NCI-H128 (cell line): ENCODE data around the gene GNL1.

ENCODE experiments used
- DNase-seq: peaks from one replicate; lab custom pipeline; 2025; ENCODE audit not compliant: unreplicated experiment; lab: John Stamatoyannopoulos, UW

The GNL1 gene, protein sequence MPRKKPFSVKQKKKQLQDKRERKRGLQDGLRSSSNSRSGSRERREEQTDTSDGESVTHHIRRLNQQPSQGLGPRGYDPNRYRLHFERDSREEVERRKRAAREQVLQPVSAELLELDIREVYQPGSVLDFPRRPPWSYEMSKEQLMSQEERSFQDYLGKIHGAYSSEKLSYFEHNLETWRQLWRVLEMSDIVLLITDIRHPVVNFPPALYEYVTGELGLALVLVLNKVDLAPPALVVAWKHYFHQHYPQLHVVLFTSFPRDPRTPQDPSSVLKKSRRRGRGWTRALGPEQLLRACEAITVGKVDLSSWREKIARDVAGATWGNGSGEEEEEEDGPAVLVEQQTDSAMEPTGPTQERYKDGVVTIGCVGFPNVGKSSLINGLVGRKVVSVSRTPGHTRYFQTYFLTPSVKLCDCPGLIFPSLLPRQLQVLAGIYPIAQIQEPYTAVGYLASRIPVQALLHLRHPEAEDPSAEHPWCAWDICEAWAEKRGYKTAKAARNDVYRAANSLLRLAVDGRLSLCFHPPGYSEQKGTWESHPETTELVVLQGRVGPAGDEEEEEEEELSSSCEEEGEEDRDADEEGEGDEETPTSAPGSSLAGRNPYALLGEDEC

DNA sequence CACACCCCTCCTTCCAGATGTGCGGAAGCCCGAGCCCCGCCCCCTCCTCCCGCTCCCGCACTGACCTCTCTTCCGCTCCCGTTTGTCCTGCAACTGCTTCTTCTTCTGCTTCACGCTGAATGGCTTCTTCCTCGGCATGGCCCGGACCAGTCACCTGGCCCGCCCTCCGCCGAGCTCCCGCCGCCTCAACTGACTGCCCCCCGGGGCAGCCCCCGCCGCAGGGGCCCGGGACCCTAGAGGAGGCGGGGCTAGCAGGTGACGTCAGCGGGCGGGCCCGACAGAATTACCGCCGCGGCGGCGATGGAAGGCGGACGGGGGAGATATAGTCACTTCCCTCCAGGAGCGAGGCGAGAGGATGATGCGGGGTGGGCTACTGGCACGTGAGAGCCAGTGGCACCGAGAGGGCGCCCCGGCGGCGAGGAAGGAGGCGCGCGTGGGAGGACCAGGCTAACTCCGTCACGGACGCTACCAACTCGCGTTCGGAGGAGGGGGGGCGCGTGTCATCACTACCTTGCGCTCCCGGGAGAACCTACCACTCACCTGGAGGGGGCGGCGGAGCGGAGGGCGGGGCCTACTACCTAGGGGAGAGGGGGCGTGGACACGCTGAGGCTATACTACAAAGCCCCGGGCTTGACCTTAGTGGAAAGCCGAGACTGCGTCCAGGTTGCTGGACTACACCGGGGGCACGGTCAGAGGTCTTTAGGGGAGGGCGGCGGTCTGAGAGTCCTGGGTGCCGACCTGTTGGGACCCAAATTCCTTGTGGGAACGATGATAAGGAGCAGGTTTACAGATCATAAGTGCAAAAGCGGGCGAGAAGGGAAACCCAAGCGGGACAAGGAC is at the start of gene GNL1:
Gene GNL1, minus strand, starts transcription at position 424 of the 840 bp plus-strand sequence. Its CDS starts 286 bp downstream, at position 138.
- DNase-seq, result peak; percentile 83

DNA sequence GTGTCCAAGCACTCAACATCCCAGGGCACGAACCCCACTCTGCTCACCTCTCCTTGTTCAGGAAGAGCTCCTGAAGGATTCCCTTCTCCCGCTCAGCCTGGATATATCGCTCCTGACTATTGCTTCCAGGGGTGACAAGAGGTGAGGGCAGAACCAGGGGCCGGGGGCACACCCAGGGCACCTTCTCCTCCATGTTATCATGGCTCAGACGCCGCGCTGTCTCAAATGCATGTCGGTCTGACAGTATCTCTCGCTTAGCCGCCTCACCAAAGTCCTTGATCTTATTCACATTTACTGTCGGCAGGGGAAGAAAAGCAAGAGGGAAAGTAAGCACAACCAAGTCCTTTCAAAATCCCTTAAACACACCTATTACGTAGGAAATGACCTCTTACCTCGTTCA is 47.7 kb upstream of the GNL1 start:
- no peak for DNase-seq

DNA sequence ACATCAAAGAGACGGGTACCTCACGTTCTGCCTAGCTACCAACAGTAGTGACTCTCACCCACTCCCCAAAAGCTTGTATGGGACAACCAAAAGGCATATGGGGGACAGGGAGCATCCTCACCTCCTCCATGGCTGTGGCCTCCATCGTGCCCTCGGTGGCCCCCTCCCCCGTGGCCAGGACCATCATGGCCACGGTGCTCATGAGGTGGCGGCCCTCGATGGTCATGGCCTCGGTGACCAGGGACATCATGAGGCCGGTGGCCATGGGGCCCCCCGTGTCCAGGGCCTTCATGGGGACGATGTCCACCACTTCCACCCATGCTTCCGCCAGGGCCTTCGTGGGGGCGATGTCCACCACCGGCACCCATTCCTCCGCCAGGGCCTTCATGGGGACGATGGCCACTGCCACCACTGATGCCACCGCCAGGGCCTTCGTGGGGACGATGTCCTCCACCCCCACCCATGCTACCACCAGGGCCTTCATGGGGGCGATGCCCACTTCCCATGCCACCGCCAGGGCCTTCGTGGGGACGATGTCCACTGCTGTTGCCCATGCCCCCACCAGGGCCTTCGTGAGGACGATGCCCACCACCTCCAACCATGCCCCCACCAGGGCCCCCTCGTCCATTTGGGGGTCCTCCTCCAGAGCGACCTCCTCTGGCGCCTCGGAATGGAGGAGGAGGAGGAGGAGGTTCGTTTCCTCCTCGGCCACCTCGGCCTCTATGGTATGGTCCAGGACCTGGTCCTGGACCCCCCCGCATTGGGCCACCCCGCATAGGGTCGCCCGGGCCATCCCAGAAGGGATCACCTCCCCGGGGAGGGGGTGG is 45.7 kb upstream of the GNL1 start:
- no peak for DNase-seq

DNA sequence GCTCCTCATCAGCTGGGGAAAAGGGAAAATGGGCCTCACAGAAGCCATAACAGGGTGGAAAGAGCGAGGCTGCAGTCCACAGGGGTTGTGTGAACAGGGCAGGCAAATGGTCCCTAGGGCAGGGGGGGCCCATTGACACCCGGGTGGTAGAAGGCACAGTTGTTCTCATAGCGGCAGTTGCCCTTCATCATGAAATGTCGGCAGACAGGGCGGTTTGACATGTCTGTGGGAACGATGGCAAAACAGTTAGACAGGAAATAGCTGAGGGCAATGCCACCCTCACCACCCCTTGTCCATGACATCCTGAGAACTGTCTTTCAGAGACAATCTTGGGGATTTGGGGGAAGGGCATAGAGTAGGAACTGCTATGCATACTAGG is 45.1 kb upstream of the GNL1 start:
- DNase-seq, result no peak

DNA sequence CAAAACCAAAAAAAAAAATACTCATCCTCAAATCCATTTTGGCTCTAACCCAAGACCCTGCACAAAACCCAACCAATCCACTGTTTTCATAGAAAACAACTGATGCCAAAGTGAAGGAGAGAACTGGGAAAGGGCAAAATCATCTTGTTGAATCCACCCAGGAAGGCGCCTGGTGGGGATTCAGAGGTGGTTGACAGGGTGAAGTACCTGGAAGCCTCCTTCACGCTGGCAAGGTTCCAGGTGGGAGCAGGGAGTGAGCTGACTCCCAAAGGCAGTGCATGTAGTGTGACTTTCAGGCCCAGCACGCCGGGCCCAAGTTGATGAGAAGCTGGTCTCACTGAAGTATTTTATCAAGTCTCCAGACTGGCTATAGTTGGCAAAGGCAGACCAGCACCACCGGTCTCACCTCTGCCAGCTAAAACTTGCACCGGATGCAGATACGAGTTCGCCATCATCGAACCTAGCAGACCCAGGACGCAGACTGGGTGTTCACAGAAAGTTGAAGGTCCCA is 44.2 kb upstream of the GNL1 start:
- no peak for DNase-seq

DNA sequence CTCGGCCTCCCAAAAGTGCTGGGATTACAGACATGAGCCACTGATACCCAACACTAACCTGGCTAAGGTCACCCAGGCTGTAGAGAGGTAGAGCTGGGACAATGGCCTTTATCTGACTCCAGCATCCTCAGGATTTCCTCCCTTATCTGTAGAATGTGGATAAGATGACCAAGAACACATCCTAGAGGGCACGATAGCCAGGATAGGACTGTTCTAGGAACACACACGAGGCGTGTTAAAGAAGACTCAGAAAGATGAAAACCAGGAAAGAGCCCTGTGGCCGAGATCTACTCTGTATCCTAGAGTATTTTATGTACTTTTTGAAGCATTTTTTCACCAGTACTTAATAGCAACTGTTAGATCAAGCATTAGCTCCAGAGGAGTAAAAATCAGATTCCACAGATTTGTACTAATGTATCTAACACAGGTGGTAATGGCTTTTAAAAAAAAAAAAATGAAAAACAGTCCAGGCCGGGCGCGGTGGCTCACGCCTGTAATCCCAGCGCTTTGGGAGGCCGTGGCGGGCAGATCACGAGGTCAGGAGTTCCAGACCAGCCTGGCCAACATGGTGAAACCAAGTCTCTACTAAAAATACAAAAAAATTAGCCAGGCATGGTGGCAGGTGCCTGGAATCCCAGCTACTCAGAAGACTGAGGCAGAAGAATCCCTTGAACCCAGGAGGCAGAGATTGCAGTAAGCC is 43.5 kb upstream of the GNL1 start:
- DNase-seq, result no peak

DNA sequence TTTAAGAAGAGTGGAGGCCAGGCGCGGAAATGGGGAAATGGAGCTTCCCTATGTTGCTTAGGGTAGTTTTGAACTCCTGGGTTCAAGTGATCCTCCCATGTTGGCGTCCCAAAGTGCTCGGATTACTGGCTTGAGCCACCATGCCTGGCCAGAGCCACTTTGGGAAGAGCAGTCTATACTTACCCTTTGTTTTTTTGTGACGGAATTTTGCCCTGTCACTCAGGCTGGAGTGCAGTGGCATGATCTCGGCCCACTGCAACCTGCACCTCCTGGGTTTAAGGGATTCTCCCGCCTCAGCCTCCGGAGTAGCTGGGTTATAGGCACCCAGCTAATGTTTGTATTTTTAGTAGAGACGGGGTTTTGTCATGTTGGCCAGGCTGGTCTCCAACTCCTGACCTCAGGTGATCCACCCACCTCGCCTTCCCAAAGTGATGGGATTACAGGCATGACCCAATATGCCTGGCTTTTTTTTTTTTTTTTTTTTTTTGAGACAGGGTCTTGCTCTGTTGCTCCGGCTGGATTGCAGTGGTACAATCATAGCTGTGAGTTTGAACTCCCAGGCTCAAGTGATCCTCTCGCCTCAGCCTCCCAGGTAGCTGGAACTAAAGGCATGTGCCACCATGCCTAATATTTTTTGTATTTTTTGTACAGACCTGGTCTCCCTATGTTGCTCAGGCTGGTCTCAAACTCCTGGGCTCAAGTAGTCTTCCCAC is 42.8 kb upstream of the GNL1 start:
- DNase-seq, result no peak

DNA sequence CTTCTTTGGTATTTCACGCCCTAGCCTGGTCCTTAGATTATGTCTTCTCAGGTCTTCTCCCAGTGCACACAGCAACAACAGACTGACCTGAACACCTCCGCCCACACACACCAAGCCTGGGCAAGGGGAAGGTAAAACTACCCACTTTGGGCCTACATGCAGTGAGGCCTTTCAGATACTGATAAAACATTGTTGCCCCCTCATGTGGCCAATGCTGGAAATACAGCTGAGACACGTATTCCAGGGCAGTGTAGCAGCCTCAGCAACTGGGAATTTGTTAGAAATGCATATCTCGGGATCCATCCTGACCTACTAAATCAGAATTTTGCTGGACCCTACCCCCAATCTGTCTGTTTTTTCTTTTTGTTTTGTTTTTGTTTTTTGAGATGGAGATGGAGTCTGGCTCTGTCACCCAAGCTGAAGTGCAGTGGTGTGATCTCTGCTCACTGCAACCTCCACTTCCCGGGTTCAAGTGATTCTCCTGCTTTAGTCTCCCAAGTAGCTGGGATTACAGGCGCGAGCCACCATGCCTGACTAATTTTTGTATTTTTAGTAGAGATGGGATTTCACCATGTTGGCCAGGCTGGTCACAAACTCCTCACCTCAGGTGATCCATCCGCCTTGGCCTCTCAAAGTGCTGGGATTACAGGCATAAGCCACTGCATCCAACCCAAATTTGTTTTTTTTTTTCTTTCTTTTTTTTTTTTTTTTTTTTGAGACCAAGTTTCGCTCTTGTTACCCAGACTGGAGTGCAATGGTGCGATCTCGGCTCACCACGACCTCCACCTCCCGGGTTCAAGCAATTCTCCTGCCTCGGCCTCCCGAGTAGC is 41.2 kb upstream of the GNL1 start:
- peak; percentile 37 for DNase-seq

DNA sequence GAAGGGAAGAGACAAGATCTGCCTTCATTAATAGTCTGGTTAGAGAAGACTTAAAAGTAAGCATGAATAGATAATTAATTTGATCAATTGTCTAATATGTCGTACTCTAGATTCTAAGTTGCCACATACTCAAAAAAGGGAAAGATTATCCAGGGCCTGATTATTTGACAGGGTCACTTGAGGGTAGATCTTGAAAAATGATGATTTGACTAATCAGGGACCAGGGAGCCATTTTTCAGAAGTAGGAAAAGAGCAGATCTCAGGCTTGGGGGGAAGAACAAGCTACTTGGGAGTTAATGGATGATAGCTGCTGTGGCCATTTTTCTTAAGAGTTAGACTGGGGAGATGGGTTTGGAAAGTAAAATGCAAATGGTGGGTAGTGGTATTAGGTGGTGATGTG is 36.0 kb upstream of the GNL1 start:
- no peak for DNase-seq

DNA sequence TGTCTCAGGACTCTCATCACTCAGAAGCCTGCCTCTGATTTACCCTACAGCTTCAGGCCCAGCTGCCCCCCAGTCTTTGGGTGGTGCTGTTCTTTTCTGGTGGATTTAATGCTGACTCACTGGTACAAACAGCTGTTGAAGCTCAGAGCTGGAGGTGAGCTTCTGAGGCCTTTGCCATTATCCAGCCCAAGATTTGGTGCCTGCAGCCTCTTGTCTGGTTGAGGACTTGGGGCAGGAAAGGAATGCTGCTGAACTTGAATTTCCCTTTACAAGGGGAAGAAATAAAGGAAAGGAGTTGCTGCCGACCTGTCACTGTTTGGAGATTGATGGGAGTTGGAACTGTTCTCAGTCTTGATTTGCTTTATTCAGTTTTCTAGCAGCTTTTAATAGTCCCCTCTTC is 34.7 kb upstream of the GNL1 start:
- no peak for DNase-seq

DNA sequence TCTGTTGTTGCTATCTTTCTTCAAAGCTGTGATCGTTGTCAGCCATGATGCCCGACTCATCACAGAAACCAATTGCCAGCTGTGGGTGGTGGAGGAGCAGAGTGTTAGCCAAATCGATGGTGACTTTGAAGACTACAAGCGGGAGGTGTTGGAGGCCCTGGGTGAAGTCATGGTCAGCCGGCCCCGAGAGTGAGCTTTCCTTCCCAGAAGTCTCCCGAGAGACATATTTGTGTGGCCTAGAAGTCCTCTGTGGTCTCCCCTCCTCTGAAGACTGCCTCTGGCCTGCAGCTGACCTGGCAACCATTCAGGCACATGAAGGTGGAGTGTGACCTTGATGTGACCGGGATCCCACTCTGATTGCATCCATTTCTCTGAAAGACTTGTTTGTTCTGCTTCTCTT is 34.2 kb upstream of the GNL1 start:
- no peak for DNase-seq

DNA sequence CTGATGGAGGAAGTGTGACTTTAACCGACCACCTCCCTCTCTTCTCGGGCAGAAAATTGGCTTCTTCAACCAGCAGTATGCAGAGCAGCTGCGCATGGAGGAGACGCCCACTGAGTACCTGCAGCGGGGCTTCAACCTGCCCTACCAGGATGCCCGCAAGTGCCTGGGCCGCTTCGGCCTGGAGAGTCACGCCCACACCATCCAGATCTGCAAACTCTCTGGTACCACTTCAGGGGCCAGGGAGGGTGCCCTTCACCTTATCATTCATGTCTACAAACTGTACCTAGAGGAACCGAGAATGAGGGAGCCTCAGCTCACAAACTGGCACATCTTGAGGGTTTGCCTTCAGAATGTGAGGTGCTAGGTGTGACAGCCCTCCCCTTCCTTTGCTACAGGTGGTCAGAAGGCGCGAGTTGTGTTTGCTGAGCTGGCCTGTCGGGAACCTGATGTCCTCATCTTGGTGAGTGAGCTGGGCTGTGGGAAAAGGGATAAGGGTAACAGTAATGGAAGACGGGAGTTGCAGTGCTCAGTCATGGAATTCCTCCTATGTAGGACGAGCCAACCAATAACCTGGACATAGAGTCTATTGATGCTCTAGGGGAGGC is 33.6 kb upstream of the GNL1 start:
- DNase-seq, result no peak

DNA sequence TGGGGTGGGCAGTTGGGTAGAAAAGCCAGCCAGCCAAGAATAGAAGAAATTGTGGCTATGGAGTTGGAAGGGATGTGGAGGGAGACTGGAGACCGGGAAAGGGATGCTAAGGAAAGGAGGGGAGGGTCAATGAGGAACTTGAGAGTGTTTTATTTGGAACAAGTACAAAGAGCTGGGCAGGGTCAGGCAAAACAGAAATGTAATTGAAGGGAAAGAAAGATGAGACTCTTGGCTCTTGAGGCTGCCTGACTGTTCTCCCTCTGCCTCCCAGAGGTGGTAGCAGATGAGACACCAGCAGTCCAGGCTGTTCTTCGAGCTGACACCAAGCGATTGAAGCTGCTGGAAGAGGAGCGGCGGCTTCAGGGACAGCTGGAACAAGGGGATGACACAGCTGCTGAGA is 27.6 kb upstream of the GNL1 start:
- DNase-seq, result no peak

DNA sequence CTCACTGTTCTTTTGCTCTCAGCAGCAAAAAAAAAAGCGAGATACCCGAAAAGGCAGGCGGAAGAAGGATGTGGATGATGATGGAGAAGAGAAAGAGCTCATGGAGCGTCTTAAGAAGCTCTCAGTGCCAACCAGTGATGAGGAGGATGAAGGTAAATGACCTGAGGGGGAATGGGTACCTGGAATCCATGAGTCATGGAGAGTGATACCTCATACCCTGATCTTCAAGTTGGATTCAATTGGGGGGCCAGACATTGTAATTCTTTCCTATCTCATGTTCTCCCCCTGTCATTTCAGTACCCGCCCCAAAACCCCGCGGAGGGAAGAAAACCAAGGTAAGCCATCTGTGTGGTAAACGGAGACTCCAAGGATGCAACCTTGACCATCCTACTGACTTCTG is 21.8 kb upstream of the GNL1 start:
- no peak for DNase-seq

DNA sequence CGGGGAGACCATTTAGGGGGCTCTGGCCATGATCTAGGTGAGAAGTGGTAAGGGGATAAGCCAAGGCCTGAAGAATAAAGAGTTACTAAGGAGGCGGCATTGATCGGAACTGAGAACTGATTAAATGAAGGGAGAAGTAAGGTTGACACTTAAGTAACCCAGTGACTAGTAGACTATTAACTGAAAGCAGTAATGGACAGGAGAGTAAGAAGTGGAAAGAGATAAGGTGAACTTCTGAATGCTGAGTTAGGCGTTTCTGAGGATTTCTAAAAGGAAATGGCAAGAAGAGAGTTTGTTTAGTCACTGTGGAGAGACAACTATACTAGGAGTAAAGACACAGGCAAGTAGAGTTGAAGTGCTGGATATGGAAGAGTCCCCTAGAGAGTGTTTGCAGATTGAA is 16.8 kb upstream of the GNL1 start:
- DNase-seq, result no peak

DNA sequence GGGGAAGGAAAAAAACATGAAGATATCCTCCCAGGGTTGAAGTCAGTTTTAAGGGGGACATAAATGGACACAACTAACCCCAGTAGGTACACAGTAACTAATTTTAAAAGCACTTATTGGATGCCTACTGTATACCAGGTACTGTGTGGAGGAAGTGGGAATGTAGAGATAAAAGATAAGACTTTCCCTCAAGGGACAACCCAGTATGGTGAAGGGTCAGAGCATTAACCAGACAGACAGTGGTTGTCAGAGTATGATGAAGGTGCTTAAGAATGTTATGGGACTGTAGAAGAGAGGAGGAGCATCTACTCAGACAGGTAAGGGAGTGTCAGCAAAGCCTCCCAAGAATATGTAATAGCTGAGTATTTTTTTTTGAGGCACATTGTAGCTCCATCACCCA is 15.9 kb upstream of the GNL1 start:
- DNase-seq, result no peak

DNA sequence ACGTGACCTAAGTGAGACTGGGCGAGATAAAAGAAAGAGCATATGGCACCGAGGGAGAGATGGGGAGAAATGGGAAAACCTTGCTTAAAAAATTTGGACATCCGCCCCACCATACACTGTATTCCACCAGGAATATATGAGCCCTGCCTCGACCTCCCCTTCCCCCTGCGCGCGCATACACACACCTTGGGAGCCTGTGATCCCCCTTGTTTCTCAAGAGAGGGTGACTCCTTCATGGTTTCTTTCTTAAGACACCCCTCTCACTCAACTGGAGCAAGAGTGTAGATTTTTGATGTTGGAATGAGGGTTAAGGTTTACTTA is 15.4 kb upstream of the GNL1 start:
- no peak for DNase-seq

DNA sequence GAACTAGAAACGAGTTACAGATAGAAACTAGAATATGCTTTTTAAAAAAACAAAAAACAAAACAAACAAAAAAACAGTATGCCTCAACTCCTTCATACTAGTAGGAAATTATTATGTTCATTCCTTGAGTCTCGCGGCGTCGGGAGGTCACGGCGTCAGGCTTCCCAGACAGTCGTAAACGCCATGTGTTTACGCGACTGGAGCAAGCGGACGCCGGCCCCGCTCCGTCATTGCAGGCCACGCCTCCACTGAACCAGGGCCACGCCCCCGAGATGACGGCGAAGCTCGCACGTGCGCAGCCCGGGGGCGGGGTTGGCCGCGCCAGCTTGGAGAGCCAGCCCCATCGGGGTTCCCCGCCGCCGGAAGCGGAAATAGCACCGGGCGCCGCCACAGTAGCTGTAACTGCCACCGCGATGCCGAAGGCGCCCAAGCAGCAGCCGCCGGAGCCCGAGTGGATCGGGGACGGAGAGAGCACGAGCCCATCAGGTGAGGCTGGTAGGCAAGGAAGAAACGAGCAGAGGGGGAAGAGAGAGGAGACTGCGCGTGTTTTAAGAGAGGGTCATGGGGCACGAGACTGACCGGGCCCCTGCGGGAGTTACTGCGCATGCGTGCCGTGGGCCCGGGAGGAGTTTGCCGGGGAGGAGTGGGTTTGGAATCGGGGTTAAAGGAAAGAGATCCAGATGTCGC is 14.9 kb upstream of the GNL1 start, which contains the start of gene ABCF1:
Gene ABCF1, plus strand, starts transcription at position 368 of the 687 bp plus-strand sequence. Its CDS starts 46 bp downstream, at position 414.
- peak; percentile 88 for DNase-seq
